ENCODE data around the gene UAP1L1. TPM values are rescaled to one million over a fixed set of nuclear protein-coding genes. Genes with fewer than 3 reads are reported as not detected.

Gene UAP1L1
- total and polyA plus RNA-seq, 4 donors = 0.35 to 2.3 (median 1.7) TPM

- TF ChIP-seq, protein P1, sequence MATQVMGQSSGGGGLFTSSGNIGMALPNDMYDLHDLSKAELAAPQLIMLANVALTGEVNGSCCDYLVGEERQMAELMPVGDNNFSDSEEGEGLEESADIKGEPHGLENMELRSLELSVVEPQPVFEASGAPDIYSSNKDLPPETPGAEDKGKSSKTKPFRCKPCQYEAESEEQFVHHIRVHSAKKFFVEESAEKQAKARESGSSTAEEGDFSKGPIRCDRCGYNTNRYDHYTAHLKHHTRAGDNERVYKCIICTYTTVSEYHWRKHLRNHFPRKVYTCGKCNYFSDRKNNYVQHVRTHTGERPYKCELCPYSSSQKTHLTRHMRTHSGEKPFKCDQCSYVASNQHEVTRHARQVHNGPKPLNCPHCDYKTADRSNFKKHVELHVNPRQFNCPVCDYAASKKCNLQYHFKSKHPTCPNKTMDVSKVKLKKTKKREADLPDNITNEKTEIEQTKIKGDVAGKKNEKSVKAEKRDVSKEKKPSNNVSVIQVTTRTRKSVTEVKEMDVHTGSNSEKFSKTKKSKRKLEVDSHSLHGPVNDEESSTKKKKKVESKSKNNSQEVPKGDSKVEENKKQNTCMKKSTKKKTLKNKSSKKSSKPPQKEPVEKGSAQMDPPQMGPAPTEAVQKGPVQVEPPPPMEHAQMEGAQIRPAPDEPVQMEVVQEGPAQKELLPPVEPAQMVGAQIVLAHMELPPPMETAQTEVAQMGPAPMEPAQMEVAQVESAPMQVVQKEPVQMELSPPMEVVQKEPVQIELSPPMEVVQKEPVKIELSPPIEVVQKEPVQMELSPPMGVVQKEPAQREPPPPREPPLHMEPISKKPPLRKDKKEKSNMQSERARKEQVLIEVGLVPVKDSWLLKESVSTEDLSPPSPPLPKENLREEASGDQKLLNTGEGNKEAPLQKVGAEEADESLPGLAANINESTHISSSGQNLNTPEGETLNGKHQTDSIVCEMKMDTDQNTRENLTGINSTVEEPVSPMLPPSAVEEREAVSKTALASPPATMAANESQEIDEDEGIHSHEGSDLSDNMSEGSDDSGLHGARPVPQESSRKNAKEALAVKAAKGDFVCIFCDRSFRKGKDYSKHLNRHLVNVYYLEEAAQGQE (IDR thresholded peaks at IDR 0.05) = no peak
- TF ChIP-seq HNF4G (IDR thresholded peaks at IDR 0.05) (no peak), NR2F2 (IDR thresholded peaks at IDR 0.05) (no peak), EGR1 (IDR thresholded peaks at IDR 0.05; ENCODE audit: low read depth in 2 of 2) (no peak), YY1 (IDR thresholded peaks at IDR 0.05) (no peak)
Observed at GRCh38 chr9:137107982-137108381, 30.7 kb downstream of the UAP1L1 start (continued).

- no peak for TF ChIP-seq HNF4G (IDR thresholded peaks at IDR 0.05)
- no peak for TF ChIP-seq FOXA1 (IDR thresholded peaks at IDR 0.05)
- no peak for TF ChIP-seq HNF4A (conservative IDR thresholded peaks at IDR 0.05)
- TF ChIP-seq JUND (IDR thresholded peaks at IDR 0.05) = no peak
- TF ChIP-seq RAD21 (IDR thresholded peaks at IDR 0.05) = no peak
- TF ChIP-seq RXRA (IDR thresholded peaks at IDR 0.05) = no peak
- TF ChIP-seq YY1 (IDR thresholded peaks at IDR 0.05) = no peak
- TF ChIP-seq FOXA2 (IDR thresholded peaks at IDR 0.05) = no peak
- no peak for TF ChIP-seq TAF1 (conservative IDR thresholded peaks at IDR 0.05)
- TF ChIP-seq SP1 (IDR thresholded peaks at IDR 0.05) = no peak
- TF ChIP-seq, protein P2, sequence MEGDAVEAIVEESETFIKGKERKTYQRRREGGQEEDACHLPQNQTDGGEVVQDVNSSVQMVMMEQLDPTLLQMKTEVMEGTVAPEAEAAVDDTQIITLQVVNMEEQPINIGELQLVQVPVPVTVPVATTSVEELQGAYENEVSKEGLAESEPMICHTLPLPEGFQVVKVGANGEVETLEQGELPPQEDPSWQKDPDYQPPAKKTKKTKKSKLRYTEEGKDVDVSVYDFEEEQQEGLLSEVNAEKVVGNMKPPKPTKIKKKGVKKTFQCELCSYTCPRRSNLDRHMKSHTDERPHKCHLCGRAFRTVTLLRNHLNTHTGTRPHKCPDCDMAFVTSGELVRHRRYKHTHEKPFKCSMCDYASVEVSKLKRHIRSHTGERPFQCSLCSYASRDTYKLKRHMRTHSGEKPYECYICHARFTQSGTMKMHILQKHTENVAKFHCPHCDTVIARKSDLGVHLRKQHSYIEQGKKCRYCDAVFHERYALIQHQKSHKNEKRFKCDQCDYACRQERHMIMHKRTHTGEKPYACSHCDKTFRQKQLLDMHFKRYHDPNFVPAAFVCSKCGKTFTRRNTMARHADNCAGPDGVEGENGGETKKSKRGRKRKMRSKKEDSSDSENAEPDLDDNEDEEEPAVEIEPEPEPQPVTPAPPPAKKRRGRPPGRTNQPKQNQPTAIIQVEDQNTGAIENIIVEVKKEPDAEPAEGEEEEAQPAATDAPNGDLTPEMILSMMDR (IDR thresholded peaks at IDR 0.05; ENCODE audit: low read depth, low read length, missing input control) = no peak
- no peak for TF ChIP-seq MAX (IDR thresholded peaks at IDR 0.05)
- TF ChIP-seq, protein P1 (IDR thresholded peaks at IDR 0.05) = no peak
- TF ChIP-seq NR2F2 (IDR thresholded peaks at IDR 0.05) = no peak
- no peak for TF ChIP-seq GABPA (IDR thresholded peaks at IDR 0.05 in 1 of 2, conservative IDR thresholded peaks at IDR 0.05 in 1 of 2)
- no peak for TF ChIP-seq EGR1 (IDR thresholded peaks at IDR 0.05; ENCODE audit: low read depth in 2 of 2)
- Histone ChIP-seq H3K27me3 (ENCODE audit: control insufficient read depth in 4 of 4, insufficient read depth in 4 of 4, low read length in 3 of 4) (no peaks in the 10 kb centered on the region), H3K4me3 (ENCODE audit: low read depth in 1 of 3, low read length in 3 of 3) (no peak overlapping the region), H3K9me3 (ENCODE audit: control insufficient read depth in 4 of 4, low read length in 3 of 4) (no peaks in the 10 kb centered on the region), H3K36me3 (ENCODE audit: control insufficient read depth in 4 of 4, insufficient read depth in 3 of 4, low read depth in 1 of 4, low read length in 3 of 4) (peaks cover 10 to 36% (median 16%) of the 10 kb centered on the region in 4 donors), H3K27ac (ENCODE audit: low read depth in 1 of 2, low read length in 2 of 2) (no peak overlapping the region), H3K9ac (ENCODE audit: low read depth in 1 of 2, low read length in 2 of 2) (no peak overlapping the region), H3K4me1 (ENCODE audit: control insufficient read depth in 4 of 4, insufficient read depth in 4 of 4, low read length in 3 of 4) (no peaks in the 10 kb centered on the region)
- DNase-seq (ENCODE audit: low spot score) = no peak
- WGBS = 92% methylated on average over 29 of the region's 29 CpGs
Observed at GRCh38 chr9:137108608-137109249, 31.4 kb downstream of the UAP1L1 start.

All from liver (tissue), 9 donors.